GM21717 (cell line): ENCODE data around the gene HDAC2.
"Not testable (repeated sequence)": the region's sequence is repeated elsewhere in the genome, so short reads cannot be mapped to it uniquely, and the experiment has no call there.

Source experiments
- ATAC-seq: cut with Tn5 transposase; IDR thresholded peaks from one replicate; pipeline ENCODE4 v1.9.1; 2021; ENCODE audit warnings: mild to moderate bottlenecking, moderate library complexity; ENCODE audit not compliant: unreplicated experiment

Gene HDAC2

DNA sequence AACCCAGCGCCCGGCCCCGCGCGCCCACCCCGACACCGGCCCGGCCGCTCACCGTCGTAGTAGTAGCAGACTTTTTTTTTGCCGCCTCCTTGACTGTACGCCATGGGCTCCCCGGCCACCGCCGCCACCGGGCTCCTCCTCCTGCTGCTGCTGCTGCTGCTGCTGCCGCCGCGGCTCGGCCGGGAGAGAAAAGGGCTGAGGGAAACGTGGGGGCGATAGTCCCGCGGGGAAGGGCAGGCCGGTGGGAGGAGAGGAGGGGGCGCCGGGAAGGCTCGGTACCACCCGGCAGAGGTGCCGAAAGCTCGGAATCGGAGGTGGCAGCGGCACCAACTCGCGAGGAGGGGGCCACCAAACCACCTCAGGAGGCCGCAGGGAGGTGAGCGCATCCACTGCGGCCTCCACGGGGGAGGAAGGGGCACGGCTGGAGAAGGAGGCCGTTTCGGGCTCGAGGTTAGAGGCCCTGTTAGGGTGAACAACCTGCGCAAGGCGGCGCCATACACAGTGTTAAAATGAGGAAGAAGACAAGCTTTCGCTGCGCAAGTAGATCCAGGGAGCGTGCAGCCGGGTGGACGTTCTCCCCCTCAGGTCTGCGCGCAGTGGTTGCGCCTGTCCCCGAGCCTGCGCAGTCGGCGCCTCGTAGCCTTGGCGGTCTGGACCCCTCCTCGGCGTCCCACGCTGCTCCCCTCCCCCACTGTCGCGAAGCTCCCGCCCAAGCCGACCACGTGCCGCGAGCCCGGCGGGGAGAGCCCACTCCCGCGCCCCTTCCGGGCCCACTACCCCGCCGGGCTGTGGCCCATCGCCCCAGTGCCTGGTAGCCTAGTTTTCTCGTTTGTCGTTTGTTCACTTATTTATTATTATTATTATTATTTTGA is at the start of gene HDAC2:
Gene HDAC2 (minus strand): TSS at position 344 of the 872 bp plus-strand sequence. CDS start 240 bp downstream, at position 104.
- peak; percentile 84 for ATAC-seq

DNA sequence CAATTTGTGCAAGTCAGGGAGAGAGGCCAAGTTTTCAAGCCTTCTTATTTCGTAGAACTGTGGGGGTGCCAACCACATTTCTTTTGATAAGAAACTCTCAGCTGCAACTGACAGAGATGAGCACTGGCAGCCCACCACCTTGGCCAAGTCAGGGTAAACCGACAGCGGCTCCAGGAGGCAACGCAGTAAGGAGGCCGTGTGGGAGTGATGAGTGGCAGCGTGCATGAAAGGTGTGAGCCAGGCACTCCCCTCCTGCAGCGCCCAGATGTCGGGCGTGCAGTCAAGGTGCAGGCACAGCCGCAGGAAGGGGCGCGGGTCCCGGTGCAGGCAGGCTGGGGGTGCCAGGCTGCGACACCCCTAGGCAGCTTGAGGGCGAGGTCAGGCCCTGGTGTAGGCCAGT is 49.2 kb upstream of the HDAC2 start:
- no peak for ATAC-seq

DNA sequence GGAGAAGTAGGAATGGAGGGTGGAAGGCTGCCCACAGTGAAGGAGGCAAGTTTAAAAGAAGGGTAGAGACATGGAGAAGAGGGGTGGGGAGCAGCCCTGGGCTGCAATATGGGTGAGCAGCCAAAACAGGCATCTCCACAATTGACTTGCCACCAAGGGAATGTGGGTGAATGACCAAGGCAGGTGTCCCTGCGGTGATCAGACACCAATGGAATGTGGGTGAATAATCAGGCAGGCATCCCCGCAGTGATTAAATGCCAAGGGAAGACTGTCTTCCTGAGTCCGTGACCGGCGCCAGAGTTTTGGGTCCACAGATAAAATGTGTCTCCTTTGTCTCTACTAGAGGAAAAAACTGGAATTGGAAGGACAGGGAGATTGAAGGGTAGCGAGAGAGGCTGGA is 46.2 kb upstream of the HDAC2 start:
- ATAC-seq = not testable (repeated sequence)

DNA sequence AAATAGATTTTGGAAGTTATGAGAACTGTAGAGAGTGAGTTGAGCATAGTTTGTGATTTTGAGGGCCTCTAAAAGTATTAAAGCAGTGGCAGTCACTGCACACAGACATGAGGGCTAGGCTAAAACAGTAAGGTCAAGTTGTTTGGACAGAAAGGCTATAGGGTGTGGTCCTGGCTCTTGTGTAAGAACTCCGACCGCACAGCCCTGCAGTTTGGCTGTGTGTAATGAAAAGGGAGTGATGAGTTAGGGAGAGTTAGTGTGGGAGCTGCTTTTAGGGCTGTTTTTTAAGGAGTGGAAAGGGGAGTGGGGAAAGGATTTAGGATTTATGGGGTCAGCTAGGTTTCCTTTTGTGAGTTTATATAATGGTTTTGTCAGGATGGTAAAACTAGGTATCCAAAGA is 43.2 kb upstream of the HDAC2 start:
- not testable (repeated sequence) for ATAC-seq

DNA sequence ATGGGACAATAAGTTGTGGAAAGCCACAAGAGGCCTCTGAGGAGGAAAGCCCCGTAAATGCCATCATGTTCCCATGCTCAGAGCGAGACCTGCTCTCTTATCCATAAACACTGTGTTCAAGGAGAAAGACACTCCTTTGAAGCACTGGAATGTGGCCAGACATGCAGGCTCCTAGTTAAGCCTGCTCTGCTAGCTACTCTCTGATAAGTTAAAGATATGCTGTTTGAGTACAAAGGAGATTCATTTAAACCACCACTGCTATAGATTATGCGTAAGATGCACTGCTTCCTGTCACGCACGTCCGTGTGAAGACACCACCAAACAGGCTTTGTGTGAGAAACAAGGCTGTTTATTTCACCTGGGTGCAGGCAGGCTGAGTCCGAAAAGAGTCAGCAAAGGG is 40.5 kb upstream of the HDAC2 start:
- not testable (repeated sequence) for ATAC-seq

DNA sequence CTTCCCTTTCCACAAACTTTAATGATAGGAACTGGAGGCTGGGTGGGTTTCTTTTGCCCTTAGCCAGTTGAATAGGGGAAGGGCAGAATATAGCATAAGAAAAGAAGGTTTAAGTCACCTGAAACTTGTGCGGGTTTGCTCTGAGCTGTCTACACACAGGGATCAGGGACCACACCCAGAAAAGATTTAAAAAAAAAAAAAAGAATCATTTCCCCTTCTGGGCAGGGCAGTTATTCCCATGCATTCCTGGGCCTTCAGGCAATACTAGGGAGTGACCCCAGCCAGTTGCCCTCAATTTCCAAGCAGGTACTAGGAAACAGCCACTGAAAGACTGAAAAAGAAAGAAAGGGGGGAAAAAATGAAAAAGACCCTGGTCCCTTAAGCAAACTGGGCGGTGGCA is 39.6 kb upstream of the HDAC2 start:
- ATAC-seq = no peak

DNA sequence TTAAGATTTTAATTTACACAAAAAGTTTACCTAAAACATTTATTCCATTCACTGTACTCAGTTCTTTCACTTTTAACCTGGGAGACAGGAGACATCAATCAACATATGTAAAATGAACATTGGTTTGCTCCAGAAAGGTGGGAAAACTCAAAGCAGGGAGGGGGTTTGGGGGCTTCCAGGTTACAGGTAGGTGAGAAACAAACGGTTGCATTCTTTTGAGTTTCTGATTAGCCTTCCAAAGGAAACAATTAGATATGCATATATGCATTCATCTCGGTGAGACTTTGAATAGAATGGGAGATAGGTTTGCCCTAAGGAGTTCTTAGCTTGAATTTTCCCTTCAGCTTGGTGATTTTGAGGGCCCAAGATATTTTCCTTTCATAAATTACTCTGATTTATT is 38.2 kb upstream of the HDAC2 start:
- ATAC-seq = no peak

DNA sequence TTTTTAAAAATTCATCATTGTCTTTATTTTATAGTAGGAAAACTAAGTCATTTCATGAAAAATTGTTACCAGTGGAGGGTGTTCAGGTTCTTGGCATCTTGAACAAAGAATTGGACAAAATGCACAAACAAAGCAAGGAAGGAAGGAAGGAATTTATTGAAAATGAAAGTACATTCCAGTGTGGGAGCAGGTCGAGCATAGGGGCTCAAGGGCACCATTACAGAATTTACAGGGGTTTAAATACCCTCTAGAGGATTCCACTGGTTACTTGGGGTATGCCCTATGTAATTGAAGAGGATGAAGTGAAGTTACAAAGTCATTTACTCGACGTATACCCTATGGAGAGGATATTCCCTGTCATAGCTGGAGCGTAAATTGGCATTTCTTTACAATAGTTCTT is 37.4 kb upstream of the HDAC2 start:
- ATAC-seq = no peak

DNA sequence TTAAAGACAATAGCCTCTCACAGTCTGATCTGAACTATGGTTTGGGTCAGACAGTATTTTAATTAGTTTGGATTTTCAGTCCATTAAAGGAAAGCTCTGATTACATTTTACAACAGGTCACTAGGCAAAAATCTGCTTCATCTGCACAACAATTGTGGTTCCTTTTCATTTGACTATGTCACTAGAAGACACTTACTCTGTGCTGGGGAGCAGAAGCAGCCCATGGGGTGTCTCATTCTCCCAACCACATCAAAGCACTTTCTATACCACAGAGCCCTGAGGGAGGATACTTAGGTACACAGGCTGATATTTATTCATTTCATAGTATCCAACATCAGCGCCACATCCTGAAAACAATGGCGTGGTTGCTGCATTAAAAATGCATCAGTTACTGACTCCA is 36.6 kb upstream of the HDAC2 start:
- peak; percentile 53 for ATAC-seq

DNA sequence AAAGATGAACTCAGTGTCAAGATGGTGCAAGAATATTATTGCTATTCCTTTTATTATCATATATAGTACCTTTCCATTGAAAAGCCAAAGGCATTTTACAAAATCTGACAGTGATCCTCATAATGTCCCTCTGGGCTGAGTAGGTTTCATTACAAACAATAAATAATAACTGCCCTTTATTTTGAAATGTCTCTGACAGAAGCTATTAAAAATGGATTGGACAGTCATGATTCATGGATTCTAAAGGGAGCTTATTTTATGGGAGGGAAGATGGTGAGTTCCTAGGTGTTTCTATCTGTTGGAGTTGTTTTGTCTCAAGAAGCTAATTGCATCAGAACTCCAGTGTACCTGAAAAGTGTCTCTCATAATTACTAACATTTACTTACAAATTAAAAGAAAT is 30.4 kb upstream of the HDAC2 start:
- ATAC-seq = no peak

DNA sequence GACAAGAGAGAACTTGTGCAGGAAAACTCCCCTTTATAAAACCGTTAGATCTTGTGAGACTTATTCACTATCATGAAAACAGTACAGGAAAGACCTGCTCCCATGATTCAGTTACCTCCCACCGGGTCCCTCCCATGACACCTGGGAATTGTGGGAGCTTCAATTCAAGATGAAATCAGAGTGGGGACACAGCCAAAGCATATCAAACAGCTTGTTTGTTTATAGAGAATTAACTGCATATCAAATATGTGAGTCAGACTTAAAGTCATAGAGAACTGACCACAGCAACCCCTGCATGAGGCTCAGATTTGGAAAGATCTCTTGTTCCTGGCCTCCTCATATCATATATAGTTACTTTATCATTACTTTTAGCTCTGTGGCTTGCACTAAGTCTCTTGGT is 29.1 kb upstream of the HDAC2 start:
- no peak for ATAC-seq

DNA sequence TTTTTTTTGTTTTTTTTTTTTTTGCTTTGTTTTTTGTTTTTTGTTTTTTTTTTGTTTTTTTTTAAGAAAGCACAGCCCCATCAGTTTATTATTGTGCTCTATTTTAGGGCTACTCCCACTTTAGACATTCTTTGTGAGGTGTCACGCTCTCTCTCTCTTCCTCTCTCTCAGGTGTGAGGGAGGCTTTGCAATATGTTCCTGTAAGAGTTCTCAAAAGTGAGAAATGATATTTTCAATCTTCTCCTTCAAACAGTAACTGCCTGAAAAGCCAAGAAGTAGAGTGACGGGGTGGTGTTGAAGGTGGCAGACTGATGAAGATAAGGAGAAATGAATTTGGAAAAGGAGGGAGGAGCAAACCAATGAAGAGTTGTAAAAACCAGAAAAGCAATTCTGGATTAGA is 28.3 kb upstream of the HDAC2 start:
- no peak for ATAC-seq

DNA sequence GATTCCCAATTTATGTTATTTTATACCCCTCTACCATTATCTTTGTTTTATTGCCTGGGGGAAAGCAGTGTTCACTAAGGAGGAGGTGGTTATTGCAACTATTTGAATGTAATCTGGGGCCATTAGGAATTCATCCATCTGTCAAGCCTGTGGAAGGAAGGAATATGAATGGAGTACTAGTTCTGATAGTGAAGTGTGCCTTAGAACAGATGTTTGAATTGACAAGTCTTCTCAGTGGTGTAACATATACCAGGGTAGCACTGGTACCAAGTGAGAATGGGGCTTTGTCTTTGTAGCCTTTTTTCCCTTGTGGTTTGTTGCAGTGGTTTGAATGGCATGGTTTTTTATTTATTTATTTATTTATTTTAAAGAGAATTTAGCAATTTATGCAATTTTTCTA is 27.9 kb upstream of the HDAC2 start:
- no peak for ATAC-seq

DNA sequence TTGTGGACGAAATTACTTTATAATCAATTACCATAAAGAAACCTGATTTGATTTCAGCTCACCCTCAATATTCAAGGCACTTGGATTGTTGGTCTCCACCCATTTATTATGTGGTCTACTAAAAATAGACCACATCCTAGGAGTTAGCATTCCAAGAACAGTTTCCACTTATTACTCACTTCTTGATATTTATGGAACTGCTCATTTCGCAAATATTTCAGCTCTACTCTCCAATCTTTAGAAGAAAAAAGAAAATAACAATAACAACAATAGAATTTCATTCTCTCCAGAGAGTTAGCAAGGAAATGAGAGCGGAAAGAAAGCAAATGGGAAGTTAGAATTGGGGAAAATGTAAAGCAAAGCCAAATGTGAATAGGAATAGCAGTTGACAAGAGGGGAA is 26.2 kb upstream of the HDAC2 start:
- ATAC-seq = no peak

DNA sequence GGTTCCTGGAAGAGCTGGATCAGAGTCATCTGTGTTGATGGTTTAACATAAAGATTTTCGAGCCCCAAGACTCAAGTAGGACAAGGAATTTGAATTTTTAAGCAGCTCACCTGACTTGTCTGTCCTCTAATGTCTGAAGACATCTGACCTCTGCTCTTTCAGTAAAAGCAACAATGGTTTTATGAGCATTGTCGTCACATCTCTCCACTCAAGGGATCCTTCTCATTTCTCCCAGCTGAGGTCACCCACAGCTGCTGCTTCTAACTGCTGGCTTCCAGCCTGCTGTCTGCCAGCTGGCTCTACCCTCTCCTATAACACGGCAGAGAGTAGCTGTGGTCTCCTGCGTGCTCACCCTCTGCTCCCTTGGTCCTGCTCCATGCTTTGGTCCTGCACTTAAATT is 24.7 kb upstream of the HDAC2 start:
- ATAC-seq = no peak

DNA sequence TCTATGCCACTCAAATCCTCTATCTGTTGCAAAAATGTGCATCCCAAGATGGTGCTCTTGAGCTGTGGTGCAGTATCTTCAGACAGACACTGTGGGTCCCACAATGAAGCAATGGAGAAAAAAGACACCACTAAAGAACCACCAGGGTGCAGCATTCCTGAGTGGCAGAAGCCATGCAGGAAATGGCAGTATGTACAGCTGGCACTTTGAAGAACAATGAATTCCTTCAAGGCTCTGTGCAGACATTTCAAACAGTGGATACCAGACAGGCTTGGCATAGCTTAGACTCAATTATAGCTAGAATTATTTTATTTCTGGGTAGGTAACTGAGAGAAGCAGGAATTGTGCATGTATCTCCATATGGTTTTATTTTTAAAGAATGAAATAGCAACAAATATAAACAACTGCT is 24.0 kb upstream of the HDAC2 start:
- ATAC-seq = peak; percentile 99

DNA sequence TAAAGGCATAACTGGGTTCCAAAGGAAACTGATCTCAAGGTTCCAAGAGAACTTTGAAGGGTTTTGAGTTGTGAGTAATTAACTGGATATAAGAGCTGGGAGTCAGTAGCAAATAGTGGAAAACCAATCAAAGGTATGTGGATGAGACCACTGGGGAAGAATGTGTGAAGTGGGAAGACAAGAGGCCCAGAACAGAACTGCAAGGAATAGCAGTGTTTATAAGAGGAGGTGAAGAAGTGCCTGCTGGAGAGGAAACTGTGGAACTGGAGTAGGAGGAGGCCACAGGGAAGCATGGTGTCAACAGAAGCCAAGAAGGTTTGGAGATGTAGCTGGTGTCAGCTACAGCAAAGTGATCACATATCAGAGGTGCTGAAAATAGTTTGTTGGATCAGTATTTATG is 18.7 kb upstream of the HDAC2 start:
- no peak for ATAC-seq

DNA sequence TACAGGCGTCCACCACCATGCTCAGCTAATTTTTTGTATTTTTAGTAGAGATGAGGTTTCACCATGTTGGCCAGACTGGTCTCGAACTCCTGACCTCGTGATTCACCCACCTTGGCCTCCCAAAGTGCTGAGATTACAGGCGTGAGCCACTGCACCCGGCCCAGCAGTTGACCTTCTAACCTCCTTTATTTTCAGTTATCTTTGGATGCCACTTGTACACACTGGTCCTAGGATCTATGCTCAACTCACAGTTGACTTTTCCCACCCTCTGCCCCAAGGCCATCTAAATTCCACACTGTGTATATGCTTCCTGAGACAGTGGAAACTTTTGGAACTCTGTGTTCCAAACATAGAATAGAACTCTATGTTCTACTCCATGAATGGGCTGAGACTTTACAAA is 11.7 kb upstream of the HDAC2 start:
- ATAC-seq = not testable (repeated sequence)

DNA sequence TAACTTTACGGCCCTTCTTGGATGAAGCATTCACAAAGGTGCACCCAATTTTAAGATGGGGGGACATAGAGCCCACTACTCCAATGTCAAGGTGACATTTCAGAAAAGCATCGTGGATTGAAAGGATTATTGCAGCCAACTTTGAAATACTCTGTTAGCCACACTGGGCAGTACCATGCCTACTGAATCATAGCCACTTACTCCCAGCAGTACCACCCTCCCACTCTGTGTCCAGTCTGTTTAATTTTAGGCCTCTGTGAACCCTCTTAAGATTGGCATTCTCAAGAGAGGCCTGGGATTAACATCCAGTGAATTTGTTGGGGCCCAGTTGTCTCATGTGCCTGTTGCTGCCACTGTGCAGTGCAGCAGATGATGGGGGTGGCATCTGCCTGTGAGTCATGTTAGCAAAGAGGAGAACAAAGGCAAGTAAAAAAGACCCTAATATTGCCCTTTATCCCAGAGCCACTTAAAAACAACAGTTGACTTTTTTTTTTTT is 11.2 kb upstream of the HDAC2 start:
- no peak for ATAC-seq

DNA sequence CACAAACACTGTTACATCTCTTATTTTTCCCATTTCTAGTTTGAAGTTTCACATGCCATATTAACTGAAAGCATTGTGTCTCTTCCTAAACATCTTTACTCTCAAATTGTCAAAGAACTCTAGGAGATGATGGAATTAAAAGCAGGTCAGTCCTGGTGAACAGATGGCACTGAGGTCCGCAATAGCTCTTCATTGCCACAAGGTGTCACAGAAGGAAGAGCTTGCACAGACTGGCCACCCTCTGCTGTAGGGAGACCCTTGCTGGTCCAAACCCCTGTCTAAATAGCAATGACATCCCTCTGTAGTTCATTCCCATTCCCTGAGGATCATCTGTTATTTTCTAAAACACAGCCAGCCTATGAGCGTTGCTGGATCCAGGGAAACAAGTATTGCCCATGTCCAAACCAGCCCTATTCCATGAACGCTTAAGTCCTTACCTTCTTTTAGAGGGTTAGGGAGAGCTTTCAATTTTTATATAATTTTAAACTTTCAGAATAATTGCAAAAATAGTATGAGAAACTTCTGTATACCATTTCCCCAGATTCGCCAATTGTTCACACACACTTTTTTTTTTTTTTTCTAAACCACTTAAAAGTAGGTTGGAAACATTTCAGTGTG is 10.1 kb upstream of the HDAC2 start:
- ATAC-seq = no peak

DNA sequence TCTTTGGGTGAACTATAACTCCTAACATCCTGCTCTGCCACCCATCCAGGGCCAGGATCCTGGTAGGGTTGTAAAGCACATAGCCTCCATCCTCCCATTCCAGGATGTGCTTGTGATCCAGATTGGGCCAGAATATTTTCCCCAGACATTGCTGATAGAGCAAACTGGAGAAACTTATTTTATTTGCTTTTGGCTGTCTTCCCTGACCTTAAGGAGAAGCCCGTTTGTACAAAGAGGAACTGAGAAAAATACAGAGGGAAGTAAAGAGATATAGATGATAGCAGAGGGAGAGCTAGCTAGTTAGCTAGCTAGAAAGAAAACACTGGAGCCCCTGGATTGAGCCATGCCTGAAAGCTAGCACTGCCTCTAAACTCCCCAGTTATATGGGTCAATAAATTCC is 9.0 kb upstream of the HDAC2 start:
- ATAC-seq = peak; percentile 58

DNA sequence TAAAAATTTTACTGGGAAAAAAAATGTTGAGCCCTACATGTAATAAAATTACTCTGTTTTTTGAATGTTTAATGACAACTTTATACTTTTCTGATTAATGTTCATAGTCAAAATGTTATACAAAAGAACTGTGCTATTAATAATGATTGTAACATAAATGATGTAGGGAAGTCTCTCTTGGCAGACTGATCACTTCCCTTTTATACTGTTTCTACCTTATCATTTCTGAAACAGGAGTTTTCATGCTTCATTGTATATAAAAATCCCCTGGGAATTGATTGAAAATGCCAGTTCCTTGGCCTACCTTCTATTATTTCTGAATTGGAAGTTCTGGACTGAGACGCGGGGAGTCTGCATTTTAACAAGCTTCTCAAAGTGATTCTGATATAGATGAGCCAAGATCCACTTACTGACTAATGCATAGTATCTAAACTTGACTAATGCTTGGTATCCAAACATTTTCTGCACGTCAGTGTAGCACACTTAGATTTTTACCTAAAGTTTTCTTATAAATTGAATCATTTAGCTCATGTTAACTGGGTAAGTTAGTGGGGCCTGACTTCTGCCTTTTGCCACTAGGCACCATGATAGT is 7.2 kb upstream of the HDAC2 start:
- ATAC-seq = no peak
